Immature natural killer cell (primary cell): ENCODE data around the gene NDUFAF4. TPM values are rescaled to one million over a fixed set of nuclear protein-coding genes. Genes with fewer than 3 reads are reported as not detected.

Experiments used
- DNase-seq, 3 donors: peaks; one replicate each; pipeline ENCODE4 v3.0.0; 2022; ENCODE audit warnings: mixed read lengths in 1 of 3
- H3K27ac Mint-ChIP-seq, 6 donors: one replicate each; pipeline ENCODE4 v1.8.0; 2020; ENCODE audit warnings: mixed read lengths in 6 of 6, mild to moderate bottlenecking in 5 of 6, inconsistent platforms in 4 of 6, moderate library complexity in 3 of 6
- H3K27me3 Mint-ChIP-seq, 3 donors: one replicate each; pipeline ENCODE4 v1.8.0; 2020 to 2021; ENCODE audit warnings: low read depth in 3 of 3, mild to moderate bottlenecking in 3 of 3, mixed read lengths in 3 of 3, moderate library complexity in 3 of 3, inconsistent platforms in 1 of 3
- H3K36me3 Mint-ChIP-seq, 3 donors: one replicate each; pipeline ENCODE4 v1.8.0; 2020; ENCODE audit warnings: mixed read lengths in 3 of 3, inconsistent platforms in 2 of 3, mild to moderate bottlenecking in 2 of 3
- H3K4me1 Mint-ChIP-seq, 2 donors: one replicate each; pipeline ENCODE4 v1.8.0; 2020; ENCODE audit warnings: inconsistent platforms in 2 of 2, mild to moderate bottlenecking in 2 of 2, mixed read lengths in 2 of 2, moderate library complexity in 1 of 2
- H3K4me3 Mint-ChIP-seq, 5 donors: one replicate each; pipeline ENCODE4 v1.8.0; 2020; ENCODE audit warnings: mild to moderate bottlenecking in 5 of 5, mixed read lengths in 5 of 5, inconsistent platforms in 3 of 5, moderate library complexity in 3 of 5
- H3K9me3 Mint-ChIP-seq, 6 donors: one replicate each; pipeline ENCODE4 v1.8.0; 2020; ENCODE audit warnings: mild to moderate bottlenecking in 6 of 6, mixed read lengths in 6 of 6, inconsistent platforms in 4 of 6, moderate library complexity in 3 of 6
- polyA plus RNA-seq, 3 donors: library from polyadenylated mRNA; unstranded; fragments of 300-500 nt; fragmentation: Illumina TruSeq; gene quantifications; one replicate each; pipeline ENCODE4 v1.2.3, GENCODE V29; 2021

NDUFAF4 gene
- 10 to 100 TPM; 36.4 to 86.2 (median 56.6) TPM for polyA plus RNA-seq

- Mint-ChIP-seq H3K9me3 (no peaks in the 10 kb centered on the region), H3K4me1 (peaks cover 30 to 40% of the 10 kb centered on the region in 2 donors), H3K4me3 (peak within 1 kb of the TSS; percentile 88 to 99 (median 98)), H3K36me3 (peaks cover 3 to 7% (median 3%) of the 10 kb centered on the region in 3 donors), H3K27me3 (peaks cover 7 to 11% (median 10%) of the 10 kb centered on the region in 3 donors), H3K27ac (peak within 1 kb of the TSS; percentile 85 to 98 (median 93))
- peak; percentile 94 for DNase-seq
These were observed at the start of gene NDUFAF4 for GRCh38 chr6:96897396-96898240. NDUFAF4 (minus strand) TSS chr6:96897891; CDS start chr6:96897801, 90 bp downstream.

- no peak for DNase-seq
- no peaks in the 10 kb centered on the region for H3K4me1 Mint-ChIP-seq
- H3K36me3 Mint-ChIP-seq = no peaks in the 10 kb centered on the region
- H3K4me3 Mint-ChIP-seq = no peak overlapping the region
- peaks cover 0 to 2% (median 0%) of the 10 kb centered on the region in 6 donors for H3K9me3 Mint-ChIP-seq
- H3K27me3 Mint-ChIP-seq = peaks cover 0 to 11% (median 3%) of the 10 kb centered on the region in 3 donors
- H3K27ac Mint-ChIP-seq = no peak overlapping the region
These were observed 49.4 kb upstream of the NDUFAF4 start for GRCh38 chr6:96947055-96947454.

GRCh38 chr6:96943555-96944215 is 46.0 kb upstream of the NDUFAF4 start:
- Mint-ChIP-seq H3K4me1 (no peaks in the 10 kb centered on the region), H3K36me3 (no peaks in the 10 kb centered on the region), H3K9me3 (peaks cover 0 to 2% (median 0%) of the 10 kb centered on the region in 6 donors), H3K27ac (no peak overlapping the region), H3K27me3 (peaks cover 0 to 13% (median 4%) of the 10 kb centered on the region in 3 donors), H3K4me3 (no peak overlapping the region)
- DNase-seq = no peak

- no peak overlapping the region for H3K27ac Mint-ChIP-seq
These were observed 45.0 kb upstream of the NDUFAF4 start for GRCh38 chr6:96942676-96943075.

GRCh38 chr6:96940322-96940721 is 42.6 kb upstream of the NDUFAF4 start:
- no peak for DNase-seq
- peaks cover 0 to 10% (median 10%) of the 10 kb centered on the region in 3 donors for H3K27me3 Mint-ChIP-seq
- H3K9me3 Mint-ChIP-seq = peaks cover 0 to 2% (median 0%) of the 10 kb centered on the region in 6 donors
- H3K4me1 Mint-ChIP-seq = no peaks in the 10 kb centered on the region
- no peak overlapping the region for H3K27ac Mint-ChIP-seq
- H3K36me3 Mint-ChIP-seq = no peaks in the 10 kb centered on the region
- H3K4me3 Mint-ChIP-seq = no peak overlapping the region

More at GRCh38 chr6:96942676-96943075, 45.0 kb upstream of the NDUFAF4 start:
- Mint-ChIP-seq H3K4me1 (no peaks in the 10 kb centered on the region), H3K36me3 (no peaks in the 10 kb centered on the region), H3K27me3 (peaks cover 0 to 10% (median 4%) of the 10 kb centered on the region in 3 donors), H3K4me3 (no peak overlapping the region), H3K9me3 (peaks cover 0 to 2% (median 0%) of the 10 kb centered on the region in 6 donors)
- DNase-seq = no peak

GRCh38 chr6:96939007-96939805 is 41.5 kb upstream of the NDUFAF4 start:
- H3K36me3 Mint-ChIP-seq = no peaks in the 10 kb centered on the region
- peaks cover 0 to 10% (median 10%) of the 10 kb centered on the region in 3 donors for H3K27me3 Mint-ChIP-seq
- H3K4me1 Mint-ChIP-seq = no peaks in the 10 kb centered on the region
- H3K9me3 Mint-ChIP-seq = peaks cover 0 to 2% (median 0%) of the 10 kb centered on the region in 6 donors
- H3K4me3 Mint-ChIP-seq = no peak overlapping the region
- H3K27ac Mint-ChIP-seq = no peak overlapping the region
- DNase-seq = no peak

GRCh38 chr6:96934087-96934486 is 36.4 kb upstream of the NDUFAF4 start:
- H3K27ac Mint-ChIP-seq = no peak overlapping the region
- no peak for DNase-seq
- H3K36me3 Mint-ChIP-seq = no peaks in the 10 kb centered on the region
- no peak overlapping the region for H3K4me3 Mint-ChIP-seq
- no peaks in the 10 kb centered on the region for H3K4me1 Mint-ChIP-seq
- peaks cover 0 to 10% (median 0%) of the 10 kb centered on the region in 3 donors for H3K27me3 Mint-ChIP-seq
- H3K9me3 Mint-ChIP-seq = no peaks in the 10 kb centered on the region

- H3K4me3 Mint-ChIP-seq = no peak overlapping the region
- H3K36me3 Mint-ChIP-seq = no peaks in the 10 kb centered on the region
- no peak for DNase-seq
- no peaks in the 10 kb centered on the region for H3K9me3 Mint-ChIP-seq
- H3K27me3 Mint-ChIP-seq = peaks cover 0 to 4% (median 2%) of the 10 kb centered on the region in 3 donors
- no peaks in the 10 kb centered on the region for H3K4me1 Mint-ChIP-seq
- no peak overlapping the region for H3K27ac Mint-ChIP-seq
These were observed 33.5 kb upstream of the NDUFAF4 start for GRCh38 chr6:96931198-96931597.

- DNase-seq = no peak
- H3K27me3 Mint-ChIP-seq = peaks cover 4 to 8% (median 4%) of the 10 kb centered on the region in 3 donors
- no peak overlapping the region for H3K27ac Mint-ChIP-seq
- H3K4me1 Mint-ChIP-seq = peaks cover 9 to 10% of the 10 kb centered on the region in 2 donors
- H3K4me3 Mint-ChIP-seq = no peak overlapping the region
- H3K36me3 Mint-ChIP-seq = no peaks in the 10 kb centered on the region
- no peaks in the 10 kb centered on the region for H3K9me3 Mint-ChIP-seq
These were observed 32.0 kb upstream of the NDUFAF4 start for GRCh38 chr6:96929741-96930140.

GRCh38 chr6:96927660-96928059 is 30.0 kb upstream of the NDUFAF4 start:
- H3K4me1 Mint-ChIP-seq = peaks cover 21 to 24% of the 10 kb centered on the region in 2 donors
- H3K27me3 Mint-ChIP-seq = peaks cover 13 to 19% (median 14%) of the 10 kb centered on the region in 3 donors
- no peak overlapping the region for H3K27ac Mint-ChIP-seq
- H3K36me3 Mint-ChIP-seq = no peaks in the 10 kb centered on the region
- no peak for DNase-seq
- H3K9me3 Mint-ChIP-seq = no peaks in the 10 kb centered on the region
- H3K4me3 Mint-ChIP-seq = no peak overlapping the region

GRCh38 chr6:96926425-96926824 is 28.7 kb upstream of the NDUFAF4 start:
- no peak overlapping the region for H3K4me3 Mint-ChIP-seq
- no peak overlapping the region for H3K27ac Mint-ChIP-seq
- H3K9me3 Mint-ChIP-seq = no peaks in the 10 kb centered on the region
- DNase-seq = no peak
- peaks cover 13 to 19% (median 14%) of the 10 kb centered on the region in 3 donors for H3K27me3 Mint-ChIP-seq
- peaks cover 26 to 35% of the 10 kb centered on the region in 2 donors for H3K4me1 Mint-ChIP-seq
- no peaks in the 10 kb centered on the region for H3K36me3 Mint-ChIP-seq

- peaks cover 26 to 35% of the 10 kb centered on the region in 2 donors for H3K4me1 Mint-ChIP-seq
- peak overlapping the region; percentile 92 to 97 (median 96) for H3K4me3 Mint-ChIP-seq
- H3K27me3 Mint-ChIP-seq = peaks cover 13 to 17% (median 14%) of the 10 kb centered on the region in 3 donors
- H3K36me3 Mint-ChIP-seq = no peaks in the 10 kb centered on the region
- DNase-seq = no peak
- peak overlapping the region; percentile 93 to 96 (median 96) for H3K27ac Mint-ChIP-seq
- no peaks in the 10 kb centered on the region for H3K9me3 Mint-ChIP-seq
These were observed 27.6 kb upstream of the NDUFAF4 start for GRCh38 chr6:96925290-96925687.

- H3K9me3 Mint-ChIP-seq = no peaks in the 10 kb centered on the region
- H3K36me3 Mint-ChIP-seq = no peaks in the 10 kb centered on the region
- H3K4me3 Mint-ChIP-seq = peak overlapping the region; percentile 85 to 97 (median 95)
- H3K27ac Mint-ChIP-seq = peak overlapping the region; percentile 90 to 98 (median 95)
- peaks cover 26 to 35% of the 10 kb centered on the region in 2 donors for H3K4me1 Mint-ChIP-seq
- H3K27me3 Mint-ChIP-seq = peaks cover 13 to 16% (median 14%) of the 10 kb centered on the region in 3 donors
- peak; percentile 70 to 75 (median 74) for DNase-seq
These were observed 26.3 kb upstream of the NDUFAF4 start for GRCh38 chr6:96923871-96924493.
